Measurements from ENCODE around the gene GREM1.

The GREM1 gene

DNA sequence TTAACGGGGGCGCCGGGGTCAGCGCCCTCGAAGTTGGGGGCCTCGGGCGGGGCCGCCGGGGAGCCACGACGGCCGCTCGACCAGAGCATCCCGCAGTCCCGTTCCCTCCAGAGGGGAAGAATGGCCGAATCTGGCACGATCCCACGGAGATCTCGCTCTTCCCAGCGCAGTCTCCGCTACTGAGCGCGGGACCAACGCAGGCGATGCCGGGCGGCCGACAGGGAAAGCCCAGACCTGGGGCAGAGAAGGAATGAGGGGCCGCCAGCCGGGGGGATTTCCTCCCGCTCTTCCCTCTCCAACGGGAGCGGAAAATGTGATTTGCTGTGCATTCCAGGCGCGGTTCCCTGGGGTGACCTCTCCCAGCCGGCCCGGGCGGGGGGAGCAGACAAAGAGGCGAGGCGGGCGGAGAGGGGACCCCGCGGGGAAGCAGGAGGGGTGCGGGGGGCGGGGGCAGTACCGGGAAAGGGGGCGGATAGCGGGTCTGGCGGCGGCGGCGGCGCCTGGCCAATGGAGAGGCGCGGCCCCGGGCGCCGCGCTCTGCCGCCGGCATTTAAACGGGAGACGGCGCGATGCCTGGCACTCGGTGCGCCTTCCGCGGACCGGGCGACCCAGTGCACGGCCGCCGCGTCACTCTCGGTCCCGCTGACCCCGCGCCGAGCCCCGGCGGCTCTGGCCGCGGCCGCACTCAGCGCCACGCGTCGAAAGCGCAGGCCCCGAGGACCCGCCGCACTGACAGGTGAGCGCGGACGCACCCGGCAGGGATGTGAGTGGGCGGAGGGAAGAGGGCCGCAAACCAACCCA, at the start of gene GREM1:
Gene GREM1 (plus strand): TSS at position 579 of the 801 bp plus-strand sequence. CDS start 12,687 bp downstream, outside the sequence.
- H3K27ac Mint-ChIP-seq = no peak within 1 kb of the TSS
- peaks cover 3% of the 10 kb centered on the region for H3K36me3 Mint-ChIP-seq (ENCODE audit: low read depth)
- H3K9me3 Mint-ChIP-seq = no peaks in the 10 kb centered on the region
- TF ChIP-seq, protein P1, sequence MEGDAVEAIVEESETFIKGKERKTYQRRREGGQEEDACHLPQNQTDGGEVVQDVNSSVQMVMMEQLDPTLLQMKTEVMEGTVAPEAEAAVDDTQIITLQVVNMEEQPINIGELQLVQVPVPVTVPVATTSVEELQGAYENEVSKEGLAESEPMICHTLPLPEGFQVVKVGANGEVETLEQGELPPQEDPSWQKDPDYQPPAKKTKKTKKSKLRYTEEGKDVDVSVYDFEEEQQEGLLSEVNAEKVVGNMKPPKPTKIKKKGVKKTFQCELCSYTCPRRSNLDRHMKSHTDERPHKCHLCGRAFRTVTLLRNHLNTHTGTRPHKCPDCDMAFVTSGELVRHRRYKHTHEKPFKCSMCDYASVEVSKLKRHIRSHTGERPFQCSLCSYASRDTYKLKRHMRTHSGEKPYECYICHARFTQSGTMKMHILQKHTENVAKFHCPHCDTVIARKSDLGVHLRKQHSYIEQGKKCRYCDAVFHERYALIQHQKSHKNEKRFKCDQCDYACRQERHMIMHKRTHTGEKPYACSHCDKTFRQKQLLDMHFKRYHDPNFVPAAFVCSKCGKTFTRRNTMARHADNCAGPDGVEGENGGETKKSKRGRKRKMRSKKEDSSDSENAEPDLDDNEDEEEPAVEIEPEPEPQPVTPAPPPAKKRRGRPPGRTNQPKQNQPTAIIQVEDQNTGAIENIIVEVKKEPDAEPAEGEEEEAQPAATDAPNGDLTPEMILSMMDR (IDR thresholded peaks at IDR 0.05; ENCODE audit: unreplicated experiment in 3 of 3) = no peak
- H3K27me3 Mint-ChIP-seq (ENCODE audit: low read depth) = peaks cover 97% of the 10 kb centered on the region
- H3K4me1 Mint-ChIP-seq = peaks cover 13% of the 10 kb centered on the region
- H3K4me3 Mint-ChIP-seq = peak within 1 kb of the TSS; percentile 83 to 88 (median 84)

DNA sequence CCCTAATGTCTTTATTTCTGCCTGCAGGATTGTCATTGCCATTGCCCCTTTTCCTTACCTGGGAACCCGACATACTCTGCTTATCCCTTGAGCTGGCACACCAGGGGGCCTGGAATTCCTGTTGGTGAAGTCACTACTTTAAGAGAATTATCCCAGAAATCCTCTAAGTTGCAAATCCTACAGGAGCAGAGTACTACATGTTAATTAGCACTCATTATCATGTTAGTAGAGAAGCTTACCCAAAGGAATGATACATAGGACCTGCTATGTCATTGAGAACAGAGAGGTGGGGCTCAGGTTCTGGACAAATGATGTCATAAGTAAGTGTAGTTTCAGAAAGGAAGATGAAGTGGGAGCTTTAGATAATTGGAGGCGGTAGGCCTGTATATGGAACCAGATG, 48.9 kb upstream of the GREM1 start:
- H3K4me1 Mint-ChIP-seq = no peaks in the 10 kb centered on the region
- no peaks in the 10 kb centered on the region for H3K9me3 Mint-ChIP-seq
- H3K4me3 Mint-ChIP-seq = no peak overlapping the region
- no peaks in the 10 kb centered on the region for H3K36me3 Mint-ChIP-seq (ENCODE audit: low read depth)
- no peak overlapping the region for H3K27ac Mint-ChIP-seq
- TF ChIP-seq, protein P1 (IDR thresholded peaks at IDR 0.05; ENCODE audit: unreplicated experiment in 3 of 3) = no peak
- H3K27me3 Mint-ChIP-seq (ENCODE audit: low read depth) = peaks cover 9% of the 10 kb centered on the region

DNA sequence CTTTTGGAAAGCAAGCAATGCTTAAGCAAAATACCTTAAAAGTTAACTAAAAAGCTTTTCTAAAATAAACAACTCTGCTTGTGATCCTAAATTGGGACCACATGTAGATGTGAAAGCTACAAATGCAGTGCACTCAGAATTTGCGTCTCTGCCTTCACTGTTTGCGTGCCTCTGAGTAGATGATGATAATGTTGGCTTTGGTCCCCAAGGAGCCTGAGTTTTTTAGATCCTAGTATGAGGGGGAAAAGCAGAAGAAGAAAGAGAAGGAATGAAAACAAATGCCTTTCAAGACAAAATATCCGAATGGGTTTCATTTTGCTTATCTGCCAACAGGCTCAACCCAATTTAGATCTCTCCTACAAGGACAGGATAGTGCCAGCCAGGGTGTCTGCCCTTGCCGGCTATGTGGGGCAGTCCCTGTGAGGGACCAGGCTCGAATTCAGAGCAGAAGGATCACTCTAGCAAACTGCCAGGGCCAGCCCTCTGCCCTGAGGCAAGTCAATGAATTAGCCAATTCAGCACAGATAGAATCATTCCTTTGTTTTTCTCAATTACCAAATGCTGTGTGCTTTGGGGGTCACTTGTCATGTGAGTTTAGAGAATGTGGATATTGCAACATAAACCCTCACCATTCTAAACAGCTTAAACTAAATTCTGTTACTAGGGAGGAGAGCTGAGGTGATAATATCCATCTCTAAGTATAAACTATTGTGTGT, 47.8 kb upstream of the GREM1 start:
- H3K27ac Mint-ChIP-seq = no peak overlapping the region
- H3K9me3 Mint-ChIP-seq = no peaks in the 10 kb centered on the region
- peaks cover 12% of the 10 kb centered on the region for H3K27me3 Mint-ChIP-seq (ENCODE audit: low read depth)
- TF ChIP-seq, protein P1 (IDR thresholded peaks at IDR 0.05; ENCODE audit: unreplicated experiment in 3 of 3) = no peak
- no peaks in the 10 kb centered on the region for H3K36me3 Mint-ChIP-seq (ENCODE audit: low read depth)
- no peak overlapping the region for H3K4me3 Mint-ChIP-seq
- H3K4me1 Mint-ChIP-seq = no peaks in the 10 kb centered on the region

DNA sequence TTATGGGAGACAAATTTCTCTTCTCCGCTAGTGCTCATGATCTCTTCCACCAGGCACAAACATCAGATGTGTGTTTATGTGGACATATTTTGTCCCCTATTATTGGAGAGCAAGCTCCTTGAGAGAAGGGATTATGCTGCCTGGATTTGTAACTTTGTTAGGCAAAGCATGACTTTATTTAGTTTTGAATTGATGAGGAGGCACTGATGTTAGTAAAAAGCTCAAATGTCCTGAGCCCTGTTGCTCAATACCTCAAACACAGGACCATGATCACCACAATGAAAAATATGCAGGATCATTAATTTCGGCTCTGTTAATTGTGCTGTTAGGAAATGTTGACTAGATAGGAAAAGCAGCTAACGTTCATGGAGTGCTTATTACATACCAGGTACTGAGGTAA, 47.2 kb upstream of the GREM1 start:
- Mint-ChIP-seq H3K4me3 (no peak overlapping the region), H3K4me1 (no peaks in the 10 kb centered on the region), H3K36me3 (ENCODE audit: low read depth) (no peaks in the 10 kb centered on the region), H3K27ac (no peak overlapping the region), H3K27me3 (ENCODE audit: low read depth) (peaks cover 12% of the 10 kb centered on the region), H3K9me3 (no peaks in the 10 kb centered on the region)
- TF ChIP-seq, protein P1 (IDR thresholded peaks at IDR 0.05; ENCODE audit: unreplicated experiment in 3 of 3) = no peak

DNA sequence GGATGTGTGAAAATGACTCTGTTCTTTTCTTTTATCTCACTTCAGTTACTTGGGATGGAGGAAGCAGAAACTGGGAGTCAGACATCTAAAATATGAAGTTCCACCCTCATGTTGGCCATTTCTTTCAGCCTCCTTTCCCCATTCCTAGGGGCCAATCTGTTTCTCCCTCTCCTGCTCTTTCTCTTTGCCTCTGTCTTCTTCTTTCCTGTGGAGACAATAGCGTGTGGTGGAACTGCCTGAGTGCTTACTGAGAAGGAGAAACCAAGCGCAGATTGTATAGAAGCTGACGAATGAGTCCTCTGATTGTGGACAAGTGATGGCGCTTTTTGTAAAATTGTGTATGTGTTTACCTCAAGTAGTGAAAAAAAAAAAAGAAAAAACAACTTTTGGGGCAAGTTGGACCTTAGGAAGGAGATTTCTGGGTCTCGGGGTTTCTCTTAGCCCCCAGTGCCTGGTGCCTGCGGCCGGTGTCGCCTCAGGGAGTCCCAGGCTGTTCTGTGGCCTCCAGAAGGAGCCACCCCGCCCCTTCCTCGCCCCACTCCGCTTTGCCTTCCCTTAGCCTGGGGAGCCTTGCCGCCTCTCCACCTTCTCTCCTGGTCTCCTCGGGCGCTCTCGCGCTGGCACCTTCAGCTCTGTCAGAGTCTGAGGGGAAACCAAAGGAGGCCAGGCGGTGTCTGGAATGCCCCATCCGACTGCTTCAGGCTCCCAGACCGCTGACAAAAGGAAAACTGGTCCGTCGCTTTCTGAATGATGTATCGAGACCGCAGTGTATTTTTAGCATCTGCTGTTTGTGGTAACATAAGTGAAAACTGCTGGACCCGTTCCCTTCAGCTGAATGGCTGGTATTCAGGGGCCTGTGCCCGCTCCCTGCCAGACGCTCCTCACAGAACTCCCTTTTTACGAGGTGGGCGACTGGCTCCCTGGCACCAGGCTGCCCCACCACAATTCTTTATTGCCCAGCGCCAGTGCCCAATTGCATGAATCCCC, 46.2 kb upstream of the GREM1 start:
- peaks cover 12% of the 10 kb centered on the region for H3K27me3 Mint-ChIP-seq (ENCODE audit: low read depth)
- TF ChIP-seq, protein P1 (IDR thresholded peaks at IDR 0.05; ENCODE audit: unreplicated experiment in 3 of 3) = no peak
- H3K27ac Mint-ChIP-seq = no peak overlapping the region
- no peak overlapping the region for H3K4me3 Mint-ChIP-seq
- no peaks in the 10 kb centered on the region for H3K36me3 Mint-ChIP-seq (ENCODE audit: low read depth)
- peaks cover 7% of the 10 kb centered on the region for H3K4me1 Mint-ChIP-seq
- H3K9me3 Mint-ChIP-seq = no peaks in the 10 kb centered on the region

Measured in nephron (organoid).